B cell (primary cell): Measurements from ENCODE around the gene PDK2. TPM values are rescaled to one million over a fixed set of nuclear protein-coding genes. Genes with fewer than 3 reads are reported as not detected.

ENCODE experiments used
- ATAC-seq: fragments of 200-7000 bp; cut with Tn5 transposase; one replicate; pipeline ENCODE4 v1.10.0; 2021; ENCODE audit warnings: low read depth, mild to moderate bottlenecking, moderate number of reproducible peaks, moderate library complexity
- CTCF ChIA-PET: fragments of 350-600 bp; sonication (Branson Sonifier 250); formaldehyde crosslinking; loops from one replicate; lab custom pipeline; 2021; ENCODE audit warnings: antibody characterized with exemption, inconsistent platforms; lab: Charles Lee
- POLR2A ChIA-PET: fragments of 350-600 bp; sonication (Branson Sonifier 250); formaldehyde crosslinking; loops from one replicate; lab custom pipeline; 2021; ENCODE audit warnings: antibody characterized with exemption; lab: Charles Lee
- DNase-seq: peaks from one replicate; pipeline ENCODE4 v3.0.0; 2013
- H2AFZ ChIP-seq: 2 replicates; pipeline ENCODE4 v1.6.1; 2012; ENCODE audit warnings: mild to moderate bottlenecking, low read depth, low read length; ENCODE audit not compliant: insufficient read depth, poor library complexity, severe bottlenecking
- H3K27ac ChIP-seq, 2 donors: 1 replicate in 1 of 2; 2 replicates in 1 of 2; pipeline ENCODE4 v1.5.1; 2012 to 2013; ENCODE audit warnings: low read length in 2 of 2, mild to moderate bottlenecking in 2 of 2, moderate library complexity in 1 of 2
- H3K27me3 ChIP-seq, 4 experiments: fragments of 200-600 bp in 1 of 4; sonication (generic) in 1 of 4; replicated peaks in 1 of 4; 1 replicate in 2 of 4; 2 replicates in 2 of 4; pipeline versions ENCODE4 v1.6.1 to v1.7.0; 2013 to 2016; ENCODE audit warnings: low read length in 3 of 4, mild to moderate bottlenecking in 2 of 4, mixed read lengths in 1 of 4, moderate library complexity in 1 of 4; ENCODE audit not compliant: insufficient read depth in 4 of 4, control insufficient read depth in 3 of 4; ENCODE audit errors: control extremely low read depth in 1 of 4
- H3K36me3 ChIP-seq, 2 experiments: replicated peaks in 1 of 2; 1 replicate in 1 of 2; 2 replicates in 1 of 2; pipeline versions ENCODE4 v1.6.1 to v1.7.1; 2013; ENCODE audit warnings: low read length in 1 of 2; ENCODE audit not compliant: insufficient read depth in 2 of 2, control insufficient read depth in 1 of 2; ENCODE audit errors: control extremely low read depth in 1 of 2, extremely low read depth in 1 of 2
- H3K4me1 ChIP-seq, 2 donors: fragments of 200-600 bp in 1 of 2; sonication (generic) in 1 of 2; 1 replicate in 1 of 2; 2 replicates in 1 of 2; pipeline versions ENCODE4 v1.5.1 to v1.6.1; 2013 to 2017; ENCODE audit warnings: low read length in 2 of 2; ENCODE audit not compliant: control insufficient read depth in 2 of 2, insufficient read depth in 2 of 2
- H3K4me2 ChIP-seq: replicated peaks from 2 replicates; pipeline ENCODE3; 2012; ENCODE audit warnings: mild to moderate bottlenecking, low read depth, low read length; ENCODE audit not compliant: poor library complexity, severe bottlenecking
- H3K4me3 ChIP-seq, 5 experiments: fragments of 200-600 bp in 1 of 5; sonication (generic) in 1 of 5; 1 replicate in 3 of 5; 2 replicates in 2 of 5; pipeline versions ENCODE4 v1.5.1 to v1.7.0; 2011 to 2016; ENCODE audit warnings: low read length in 4 of 5, mild to moderate bottlenecking in 4 of 5, low read depth in 2 of 5, control low read depth in 1 of 5, moderate library complexity in 1 of 5; ENCODE audit not compliant: insufficient read depth in 1 of 5; ENCODE audit errors: control extremely low read depth in 1 of 5, extremely low read depth in 1 of 5
- H3K79me2 ChIP-seq: fragments of 200-600 bp; sonication (generic); one replicate; pipeline ENCODE4 v1.6.0; 2016; ENCODE audit warnings: low read length; ENCODE audit not compliant: control insufficient read depth, insufficient read depth
- H3K9ac ChIP-seq: fragments of 200-600 bp; sonication (generic); 2 replicates; pipeline ENCODE4 v1.6.1; 2017; ENCODE audit warnings: mild to moderate bottlenecking, low read length, moderate library complexity
- H3K9me3 ChIP-seq, 3 donors: one replicate each; pipeline versions ENCODE4 v1.6.1 to v1.7.1; 2013; ENCODE audit warnings: low read length in 2 of 3; ENCODE audit not compliant: control insufficient read depth in 2 of 3, insufficient read depth in 1 of 3; ENCODE audit errors: control extremely low read depth in 1 of 3
- H4K20me1 ChIP-seq: 2 replicates; pipeline ENCODE4 v1.6.0; 2012; ENCODE audit warnings: mild to moderate bottlenecking, low read length; ENCODE audit not compliant: insufficient read depth, control insufficient read depth, poor library complexity, severe bottlenecking
- H3K27ac Mint-ChIP-seq: one replicate; pipeline ENCODE4 v1.8.0; 2021; ENCODE audit warnings: mixed read lengths
- H3K27me3 Mint-ChIP-seq: one replicate; pipeline ENCODE4 v1.8.0; 2021; ENCODE audit warnings: mixed read lengths
- H3K4me1 Mint-ChIP-seq: one replicate; pipeline ENCODE4 v1.8.0; 2021; ENCODE audit warnings: mixed read lengths
- H3K4me3 Mint-ChIP-seq: one replicate; pipeline ENCODE4 v1.8.0; 2021; ENCODE audit warnings: mixed read lengths
- H3K9me3 Mint-ChIP-seq: one replicate; pipeline ENCODE4 v1.8.0; 2022; ENCODE audit warnings: mixed read lengths; ENCODE audit not compliant: insufficient read depth
- CTCF ChIP-seq: fragments of 200-600 bp; IDR thresholded peaks from one replicate; pipeline ENCODE4 v1.8.0; 2022; ENCODE audit warnings: antibody characterized with exemption, mild to moderate bottlenecking
- EZH2 ChIP-seq: IDR thresholded peaks from 2 replicates; pipeline ENCODE4 v1.6.1; 2012; ENCODE audit warnings: borderline replicate concordance, low read depth, mild to moderate bottlenecking, moderate library complexity, low read length; ENCODE audit not compliant: insufficient read depth, poor library complexity, severe bottlenecking
- WGBS: methylation state at CpG from one replicate; pipeline ENCODE4 v1.1.5; 2013; ENCODE audit warnings: missing lambda C conversion rate; ENCODE audit not compliant: insufficient coverage; 5-methylcytosine and 5-hydroxymethylcytosine counted together
- intact Hi-C: fragments of 100-400 bp; cut with micrococcal nuclease; formaldehyde crosslinking; loops from one replicate; pipeline ENCODE4 v1.10.0; 2022
- polyA plus RNA-seq: library from polyadenylated mRNA; depleted of rRNA; stranded (reverse); fragments of >200 nt; gene quantifications from 2 replicates; pipeline ENCODE4 v1.2.3, GENCODE V29; 2012
- total RNA-seq, 2 donors: library from RNA; stranded (reverse); fragments of 120-200 nt in 1 of 2; gene quantifications; 1 replicate in 1 of 2; 2 replicates in 1 of 2; pipeline versions ENCODE4 v1.2.3 to v1.2.4, GENCODE V29; 2013 to 2022

Gene PDK2
- total and polyA plus RNA-seq, 2 donors (not counting 1 experiment from before 2014, with no cell fraction given), result 35.2 to 73.2 TPM

DNA sequence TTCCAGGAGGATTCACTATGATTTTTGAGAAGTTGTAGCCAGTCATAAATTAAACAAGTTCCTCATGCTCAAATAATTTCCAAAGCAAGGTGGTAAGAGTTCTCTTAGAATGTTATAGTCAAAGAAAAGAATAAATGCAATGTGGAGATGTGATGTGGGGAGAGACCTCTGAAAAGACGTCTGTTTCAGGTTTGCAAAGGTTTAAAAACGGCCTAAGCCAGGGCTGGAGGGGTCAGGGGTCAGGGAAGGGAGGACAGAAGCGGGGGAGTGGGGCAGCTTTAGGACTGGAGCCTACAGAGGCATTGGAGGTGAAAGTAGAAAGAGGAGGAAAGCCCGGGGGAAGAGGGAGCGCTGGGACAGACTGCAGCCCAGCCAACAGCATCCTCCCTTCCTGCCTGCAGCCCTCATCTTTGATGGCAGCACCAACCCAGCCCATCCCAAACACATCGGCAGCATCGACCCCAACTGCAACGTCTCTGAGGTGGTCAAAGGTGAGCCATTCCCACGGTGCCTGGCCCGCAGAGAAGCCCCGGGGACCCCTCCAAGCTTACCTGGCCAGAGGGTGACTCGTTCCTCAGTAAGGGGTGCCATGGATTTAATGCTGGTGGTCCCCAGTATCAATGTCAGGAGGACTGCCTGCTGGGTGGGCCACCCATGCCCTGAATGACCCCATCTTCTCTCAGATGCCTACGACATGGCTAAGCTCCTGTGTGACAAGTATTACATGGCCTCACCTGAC is 11.4 kb downstream of the PDK2 start:
- TF ChIP-seq EZH2, result no peak
- Histone ChIP-seq H3K4me3 (no peak overlapping the region), H3K27me3 (no peaks in the 10 kb centered on the region), H3K79me2 (no peaks in the 10 kb centered on the region), H3K4me1 (no peaks in the 10 kb centered on the region), H3K9ac (no peak overlapping the region), H2AFZ (no peak overlapping the region), H3K27ac (no peak overlapping the region), H4K20me1 (peaks cover 16% of the 10 kb centered on the region), H3K36me3 (peaks cover 0 to 58% of the 10 kb centered on the region in 2 experiments), H3K4me2 (no peak overlapping the region), H3K9me3 (no peaks in the 10 kb centered on the region)
- H3K9me3 Mint-ChIP-seq, result no peaks in the 10 kb centered on the region
- ChIA-PET CTCF (interaction anchor here (0.9 to 2.6 kb wide), 3 partner anchors 12 to 72 kb away, joined by 3 to 8 read pairs (median 3); partner anchors contain the start of gene PDK2), POLR2A (no interaction called here)
- ATAC-seq, result no peak
- no peak for DNase-seq
- 93% methylated on average over 9 of the region's 13 CpGs for WGBS
- H3K27me3 Mint-ChIP-seq, result no peaks in the 10 kb centered on the region
- no peak overlapping the region for H3K27ac Mint-ChIP-seq
- intact Hi-C loops, result no loop called here
- H3K4me3 Mint-ChIP-seq, result no peak overlapping the region
- H3K4me1 Mint-ChIP-seq, result no peaks in the 10 kb centered on the region

- ATAC-seq (no peak), DNase-seq (no peak)
- H4K20me1 ChIP-seq, result peaks cover 3% of the 10 kb centered on the region
- H3K27me3 ChIP-seq, result no peaks in the 10 kb centered on the region
- Mint-ChIP-seq H3K27me3 (no peaks in the 10 kb centered on the region), H3K4me3 (no peak overlapping the region), H3K9me3 (no peaks in the 10 kb centered on the region), H3K27ac (no peak overlapping the region), H3K4me1 (no peaks in the 10 kb centered on the region)
- H2AFZ ChIP-seq, result no peak overlapping the region
- WGBS, result 84% methylated on average over 4 of the region's 10 CpGs
- no peaks in the 10 kb centered on the region for H3K4me1 ChIP-seq
- H3K9ac ChIP-seq, result no peak overlapping the region
- intact Hi-C loops, result no loop called here
- H3K36me3 ChIP-seq, result peaks cover 0 to 47% of the 10 kb centered on the region in 2 experiments
- POLR2A ChIA-PET, result no interaction called here
- H3K79me2 ChIP-seq, result no peaks in the 10 kb centered on the region
- CTCF ChIA-PET, result interaction anchor here (0.9 to 2.6 kb wide), 3 partner anchors 14 to 21 kb away, joined by 3 to 8 read pairs (median 5); partner anchors contain the start of gene PDK2
- H3K9me3 ChIP-seq, result no peaks in the 10 kb centered on the region
- H3K27ac ChIP-seq, result no peak overlapping the region
- H3K4me3 ChIP-seq, result no peak overlapping the region
- H3K4me2 ChIP-seq, result no peak overlapping the region
- TF ChIP-seq CTCF, result no peak
- TF ChIP-seq EZH2, result no peak
These were observed 12.8 kb downstream of the PDK2 start for GRCh38 chr17:50107790-50108414.
